HG03442 (cell line): Measurements from ENCODE around the gene CDHR1.
"Not testable (repeated sequence)": the region's sequence is repeated elsewhere in the genome, so short reads cannot be mapped to it uniquely, and the experiment has no call there.

ENCODE experiments used
- ATAC-seq: cut with Tn5 transposase; IDR thresholded peaks from one replicate; pipeline ENCODE4 v1.9.1; 2021; ENCODE audit warnings: mild to moderate bottlenecking, moderate library complexity; ENCODE audit not compliant: unreplicated experiment

CDHR1 gene

GRCh38 chr10:84172467-84173356 lies 21.6 kb upstream of the CDHR1 start:
- peak; percentile 53 for ATAC-seq

DNA sequence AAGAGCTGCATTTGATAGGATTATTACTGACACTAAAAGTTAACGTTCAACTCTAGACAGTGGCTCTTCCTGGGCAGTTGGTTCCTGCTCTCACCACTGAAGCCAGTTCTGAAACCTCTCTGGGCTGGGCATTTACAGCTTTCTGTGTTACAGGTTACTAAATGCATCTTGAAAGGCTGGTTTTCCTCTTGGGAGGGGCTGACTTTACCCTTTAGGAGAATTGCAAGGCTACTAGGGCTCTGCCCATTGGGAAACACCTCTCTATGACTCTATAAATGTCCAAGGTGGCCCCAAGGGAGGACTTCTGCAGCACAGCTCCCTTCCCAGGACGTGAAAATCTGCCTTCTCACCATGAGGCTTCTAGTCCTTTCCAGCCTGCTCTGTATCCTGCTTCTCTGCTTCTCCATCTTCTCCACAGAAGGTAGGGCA lies 20.8 kb upstream of the CDHR1 start, which contains the start of gene GPR15LG:
Gene GPR15LG (plus strand): TSS at position 301 of the 429 bp plus-strand sequence. CDS start 51 bp downstream, at position 352.
- peak; percentile 26 for ATAC-seq

DNA sequence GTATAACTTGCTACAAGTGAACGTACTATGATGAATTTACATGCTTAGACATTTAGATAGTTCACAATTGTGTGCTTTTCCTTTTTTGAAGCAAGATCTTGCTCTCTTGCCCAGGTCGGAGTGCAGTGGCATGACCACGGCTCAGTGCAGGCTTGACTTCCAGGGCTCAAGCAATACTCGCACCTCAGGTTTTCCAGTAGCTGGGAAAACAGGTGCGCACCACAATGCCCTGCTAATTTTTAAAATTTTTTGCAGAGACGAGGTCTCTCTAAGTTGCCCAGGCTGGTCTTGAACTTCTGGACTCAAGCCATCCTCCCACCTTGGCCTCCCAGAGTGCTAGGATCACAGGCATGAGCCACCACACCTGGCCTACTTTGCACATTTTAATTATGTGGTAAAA lies 18.9 kb upstream of the CDHR1 start:
- no peak for ATAC-seq

GRCh38 chr10:84176351-84176750 lies 18.0 kb upstream of the CDHR1 start:
- no peak for ATAC-seq

DNA sequence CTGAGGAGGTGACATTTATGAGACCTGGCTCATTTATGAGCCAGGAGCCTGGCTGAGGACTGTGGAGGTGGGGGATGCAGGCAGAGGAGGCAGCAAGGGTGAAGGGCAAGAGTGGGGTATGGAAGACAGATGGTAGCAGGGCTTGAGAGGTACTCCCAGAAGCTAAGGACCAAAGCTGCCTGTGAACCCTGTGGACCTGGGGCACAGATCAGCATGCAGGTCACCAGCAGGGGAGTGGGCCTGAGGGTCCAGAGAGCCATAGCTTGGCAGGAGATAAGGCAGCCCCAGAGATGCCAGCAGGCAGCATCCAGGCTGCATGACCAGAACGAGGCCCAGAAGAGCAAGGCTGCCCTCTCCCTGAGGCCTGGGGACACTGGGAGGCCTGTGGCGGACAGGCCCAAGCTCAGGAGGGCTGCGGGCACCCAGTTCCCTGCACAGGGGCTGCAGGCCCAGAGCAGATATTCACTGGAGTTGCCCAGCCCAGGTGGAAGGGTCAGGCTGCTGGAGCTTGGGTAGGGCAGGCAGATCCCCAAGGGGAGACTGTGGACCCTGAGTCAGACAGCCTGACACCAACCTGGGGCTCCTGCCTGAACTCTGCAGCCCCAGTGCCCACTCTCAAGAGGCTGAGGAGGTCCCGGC lies 17.4 kb upstream of the CDHR1 start:
- ATAC-seq, result no peak

- ATAC-seq, result peak; percentile 40
Measured at GRCh38 chr10:84177541-84178141, 16.7 kb upstream of the CDHR1 start.

- ATAC-seq, result no peak
Measured at GRCh38 chr10:84178160-84178609, 16.2 kb upstream of the CDHR1 start.

DNA sequence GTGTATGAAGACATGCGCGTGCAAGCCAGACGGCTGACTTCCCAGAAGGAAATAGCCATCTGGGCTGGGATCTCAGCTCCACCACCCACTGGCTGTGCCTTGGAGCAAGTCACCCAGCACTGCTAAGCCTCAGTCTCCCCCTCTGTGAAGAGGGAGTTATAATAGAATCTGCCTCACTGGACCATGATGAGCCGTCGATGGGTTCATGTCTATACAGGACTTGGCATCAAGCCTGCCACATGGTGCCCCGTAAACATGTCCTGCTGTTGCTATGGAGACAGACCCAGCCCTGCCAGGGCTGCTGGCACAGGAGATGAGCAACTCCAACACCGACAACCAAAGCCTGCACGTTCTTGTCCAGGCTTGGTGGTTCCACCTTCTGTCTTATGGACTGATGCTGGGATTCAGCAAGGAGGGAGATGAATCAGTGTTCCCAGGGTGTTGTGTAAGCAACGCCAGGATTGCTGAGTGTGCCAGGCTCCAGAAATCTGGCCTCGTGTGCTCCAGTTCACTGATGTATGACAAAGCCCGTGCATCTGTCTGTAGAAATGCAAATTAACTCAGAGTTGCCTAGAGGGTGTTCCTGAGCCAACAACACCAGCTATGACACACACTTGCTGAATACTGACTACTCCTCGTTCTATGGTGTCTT lies 15.2 kb upstream of the CDHR1 start:
- ATAC-seq, result peak; percentile 93

- ATAC-seq, result not testable (repeated sequence)
Measured at GRCh38 chr10:84180386-84180785, 14.0 kb upstream of the CDHR1 start.

GRCh38 chr10:84181631-84182030 lies 12.7 kb upstream of the CDHR1 start:
- no peak for ATAC-seq

GRCh38 chr10:84184517-84184916 lies 9.8 kb upstream of the CDHR1 start:
- no peak for ATAC-seq

- no peak for ATAC-seq
Measured at GRCh38 chr10:84185526-84186175, 8.7 kb upstream of the CDHR1 start.

- no peak for ATAC-seq
Measured at GRCh38 chr10:84188815-84189214, 5.5 kb upstream of the CDHR1 start.

- ATAC-seq, result no peak
Measured at GRCh38 chr10:84190621-84191020, 3.7 kb upstream of the CDHR1 start.

- ATAC-seq, result no peak
Measured at GRCh38 chr10:84191106-84191505, 3.2 kb upstream of the CDHR1 start.

DNA sequence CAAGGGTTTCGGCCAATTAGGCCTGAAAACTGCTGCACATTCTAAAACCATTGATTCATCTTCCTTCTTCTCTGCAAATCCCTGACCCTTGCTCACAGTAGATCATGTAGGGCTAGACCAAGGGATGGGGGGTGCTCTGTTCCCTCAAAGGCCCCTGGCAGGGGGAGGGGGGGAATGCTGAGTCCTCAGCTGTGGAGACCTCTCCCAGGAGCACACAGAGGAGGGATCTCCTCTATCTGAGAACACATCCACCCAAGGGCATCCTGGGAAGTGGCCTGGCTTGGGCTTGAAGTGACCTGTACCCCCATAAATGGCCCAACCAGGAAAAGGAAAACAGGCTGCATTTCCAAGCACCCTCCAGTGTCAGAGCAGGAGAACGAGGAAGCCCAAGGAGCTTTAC lies 1.0 kb upstream of the CDHR1 start:
- no peak for ATAC-seq

GRCh38 chr10:84193846-84194423 lies 402 bp upstream of the CDHR1 start:
- peak; percentile 12 for ATAC-seq

DNA sequence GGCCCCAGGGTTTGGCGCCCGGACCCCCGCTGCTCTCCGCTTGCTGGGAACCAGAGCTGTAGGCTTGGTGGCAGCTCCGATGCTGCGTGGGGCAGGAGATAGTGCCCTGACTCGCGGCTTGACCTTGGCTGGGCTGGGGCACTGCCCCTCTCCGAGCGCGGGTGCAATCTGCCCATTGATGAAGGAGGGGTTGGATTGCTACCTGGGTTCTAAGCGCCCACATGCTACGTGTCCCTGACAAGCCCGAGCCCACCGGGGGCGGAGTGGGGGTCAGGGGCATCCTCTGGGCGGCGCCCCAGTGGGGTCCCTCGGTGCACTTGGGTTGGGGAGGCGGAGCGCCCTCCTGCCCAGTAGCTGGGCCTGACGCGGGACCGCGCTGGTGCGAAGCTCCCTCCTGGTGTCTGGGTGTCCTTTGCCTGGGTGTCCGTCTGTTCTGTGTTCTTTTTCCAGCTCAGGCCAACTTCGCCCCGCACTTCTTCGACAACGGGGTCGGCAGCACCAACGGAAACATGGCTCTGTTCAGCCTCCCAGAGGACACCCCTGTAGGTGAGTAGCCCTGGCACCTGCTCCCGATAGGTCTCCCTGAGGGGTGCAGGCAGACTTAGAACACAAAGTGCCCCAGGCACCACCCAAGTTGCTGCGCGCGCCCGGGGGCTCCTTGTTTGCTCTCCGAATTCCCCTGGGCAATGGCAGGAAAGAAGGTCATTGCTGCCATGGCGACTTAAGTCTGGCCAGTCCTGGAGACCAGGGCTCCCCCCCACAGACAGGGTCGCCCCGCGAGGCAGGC lies 900 bp downstream of the CDHR1 start:
- ATAC-seq, result no peak

DNA sequence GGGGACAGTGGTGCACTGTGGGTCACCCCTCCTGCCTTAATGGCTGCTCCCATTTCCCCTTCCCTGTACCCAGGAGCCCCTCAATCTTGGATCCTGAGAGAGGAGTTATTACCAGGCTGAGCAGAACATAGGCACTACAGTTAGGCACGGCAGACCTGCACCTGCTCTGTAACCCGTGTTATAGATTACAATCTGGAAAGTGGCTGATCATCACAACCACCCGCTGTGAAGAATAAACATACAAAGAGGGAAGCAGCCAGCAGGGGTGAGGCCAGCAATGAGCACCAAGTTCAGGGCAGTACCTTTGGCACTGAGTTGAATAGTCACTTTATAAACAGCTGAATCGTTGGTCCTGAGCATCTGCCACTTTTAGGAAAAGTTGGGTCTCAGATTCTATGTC lies 1.7 kb downstream of the CDHR1 start:
- no peak for ATAC-seq
